Measurements from ENCODE around the gene ADIPOQ.

- TF ChIP-seq CTCF (IDR thresholded peaks at IDR 0.05) (no peak), POLR2A (IDR thresholded peaks at IDR 0.05) (no peak), POLR2AphosphoS5 (IDR thresholded peaks at IDR 0.05; ENCODE audit: insufficient read depth in 1 of 2, low read depth in 1 of 2) (no peak)
Observed at GRCh38 chr3:186880406-186880805, 37.9 kb downstream of the ADIPOQ start.

Data from vagina (tissue), 2 donors.